Fibroblast of lung (primary cell): ENCODE data around the gene CLEC2A.

ENCODE experiments used
- CTCF ChIP-seq, 2 donors: IDR thresholded peaks in 1 of 2; conservative IDR thresholded peaks in 1 of 2; 1 replicate in 1 of 2; 2 replicates in 1 of 2; pipeline ENCODE4 v1.5.1; 2011 to 2012; ENCODE audit warnings: low read length in 2 of 2, control low read depth in 1 of 2, inconsistent platforms in 1 of 2, low read depth in 1 of 2, mild to moderate bottlenecking in 1 of 2
- EZH2 ChIP-seq: IDR thresholded peaks from 2 replicates; pipeline ENCODE4 v1.5.1; 2012; ENCODE audit warnings: low read length, control low read depth, mild to moderate bottlenecking; ENCODE audit errors: missing control alignments

DNA sequence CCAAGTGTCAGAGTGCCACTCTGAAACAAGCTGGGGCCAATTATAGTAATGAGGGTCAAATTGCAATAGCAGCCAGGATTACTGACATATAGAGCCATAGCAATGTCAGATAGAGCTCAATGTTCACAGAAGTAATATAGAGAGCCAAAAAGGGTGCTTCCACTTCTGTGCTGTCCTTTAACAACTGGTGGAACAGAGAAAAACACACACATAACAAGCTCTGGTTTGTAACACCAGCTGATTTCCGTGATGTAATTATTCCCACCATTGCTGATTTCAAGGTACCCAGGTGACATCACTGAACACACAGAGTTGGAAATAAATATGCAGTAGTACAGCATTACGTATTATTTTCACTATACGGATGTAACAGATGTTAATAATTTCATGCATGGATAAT is 60.0 kb downstream of the CLEC2A start:
- TF ChIP-seq CTCF (conservative IDR thresholded peaks at IDR 0.05 in 1 of 2, IDR thresholded peaks at IDR 0.05 in 1 of 2; ENCODE audit: low read depth in 1 of 2, low read length in 2 of 2) (no peak), EZH2 (no peak)
